GM12878 (cell line): ENCODE measurements around the gene AGBL4. TPM values are rescaled to one million over a fixed set of nuclear protein-coding genes. Genes with fewer than 3 reads are reported as not detected.

Experiments
- ATAC-seq: fragments of 200-7000 bp; cut with Tn5 transposase; 3 replicates; pipeline ENCODE4 v1.9.1; 2020; ENCODE audit warnings: mild to moderate bottlenecking, moderate library complexity
- BruUV-seq: library from RNA; stranded (reverse); fragments of 400-500 nt; replicated peaks from 2 replicates; lab custom pipeline; 2021; lab: Mats Ljungman, UMichigan
- CTCF ChIA-PET: fragments of 300-600 bp; sonication (Branson Sonifier 250); formaldehyde crosslinking; extraction: SDS; loops from one replicate; lab custom pipeline; 2021; ENCODE audit warnings: inconsistent platforms; lab: Yijun Ruan, JAX
- POLR2A ChIA-PET: fragments of 350-600 bp; formaldehyde crosslinking; extraction: SDS; loops from one replicate; lab custom pipeline; 2021; ENCODE audit warnings: inconsistent platforms; lab: Charles Lee
- RAD21 ChIA-PET: fragments of 300-600 bp; sonication (Branson Sonifier 250); formaldehyde crosslinking; loops from one replicate; lab custom pipeline; 2023; ENCODE audit warnings: antibody characterized with exemption; ENCODE audit not compliant: unreplicated experiment; lab: Charles Lee
- SMC1A ChIA-PET: fragments of 300-600 bp; sonication (Branson Sonifier 250); formaldehyde crosslinking; loops from one replicate; lab custom pipeline; 2023; ENCODE audit not compliant: unreplicated experiment, uncharacterized antibody; lab: Charles Lee
- DNase-seq: peaks from one replicate; pipeline ENCODE4 v3.0.0-alpha.2; 2011; ENCODE audit warnings: low read depth, low spot score
- FAIRE-seq: peaks from 3 replicates; lab custom pipeline; 2011; peaks lifted over from hg19 to GRCh38; lab: Jason Lieb, UNC
- H2AFZ ChIP-seq: 2 replicates; pipeline ENCODE4 v1.6.0; 2011; ENCODE audit warnings: low read depth, low read length, control low read depth; ENCODE audit not compliant: control insufficient read depth
- H3K27ac ChIP-seq: 2 replicates; pipeline ENCODE4 v1.5.1; 2011; ENCODE audit warnings: control low read depth; ENCODE audit not compliant: control insufficient read depth, insufficient read depth
- H3K27me3 ChIP-seq, 2 experiments: replicated peaks in 1 of 2; 2 replicates each; pipeline versions ENCODE4 v1.6.0 to v1.6.1; 2011; ENCODE audit warnings: low read length in 1 of 2; ENCODE audit not compliant: control insufficient read depth in 2 of 2, insufficient read depth in 2 of 2
- H3K36me3 ChIP-seq, 2 experiments: 2 replicates each; pipeline ENCODE4 v1.5.1; 2011; ENCODE audit warnings: low read length in 1 of 2; ENCODE audit not compliant: control insufficient read depth in 2 of 2, insufficient read depth in 2 of 2
- H3K4me1 ChIP-seq: 2 replicates; pipeline ENCODE4 v1.6.1; 2011; ENCODE audit warnings: mild to moderate bottlenecking, low read length, moderate library complexity, mixed read lengths; ENCODE audit not compliant: control insufficient read depth, insufficient read depth
- H3K4me2 ChIP-seq: 2 replicates; pipeline ENCODE4 v1.6.0; 2011; ENCODE audit warnings: control low read depth; ENCODE audit not compliant: control insufficient read depth, insufficient read depth
- H3K4me3 ChIP-seq: fragments of 200-600 bp; sonication (generic); 2 replicates; pipeline ENCODE4 v1.5.1; 2016
- H3K79me2 ChIP-seq: 2 replicates; pipeline ENCODE4 v1.6.0; 2011; ENCODE audit warnings: low read length; ENCODE audit not compliant: control insufficient read depth, insufficient read depth
- H3K9ac ChIP-seq: 2 replicates; pipeline ENCODE4 v1.8.0; 2011; ENCODE audit warnings: low read length, control low read depth, mixed read lengths; ENCODE audit not compliant: control insufficient read depth, insufficient read depth
- H3K9me3 ChIP-seq: replicated peaks from 3 replicates; pipeline ENCODE4 v1.5.1; 2011; ENCODE audit warnings: mild to moderate bottlenecking, low read length; ENCODE audit not compliant: control insufficient read depth, insufficient read depth
- H4K20me1 ChIP-seq: 2 replicates; pipeline ENCODE4 v1.6.0; 2011; ENCODE audit not compliant: control insufficient read depth, insufficient read depth
- ATF2 ChIP-seq: IDR thresholded peaks from 2 replicates; pipeline ENCODE4 v1.6.1; 2012; ENCODE audit warnings: low read length, inconsistent platforms
- ATF7 ChIP-seq: fragments of 450-650 bp; IDR thresholded peaks from 2 replicates; pipeline ENCODE4 v1.6.1; 2016; ENCODE audit warnings: low read depth, mild to moderate bottlenecking
- BCL11A ChIP-seq: IDR thresholded peaks from 2 replicates; pipeline ENCODE4 v1.6.1; 2011; ENCODE audit warnings: low read depth, low read length
- CHD2 ChIP-seq: IDR thresholded peaks from 2 replicates; pipeline ENCODE4 v1.6.1; 2011; ENCODE audit warnings: low read depth, low read length, improper control_type of control experiment, borderline replicate concordance
- CHD4 ChIP-seq: fragments of 200-600 bp; sonication (generic); IDR thresholded peaks from 2 replicates; pipeline ENCODE4 v1.6.1; 2016; ENCODE audit warnings: mild to moderate bottlenecking
- EZH2 ChIP-seq: IDR thresholded peaks from 2 replicates; pipeline ENCODE4 v1.6.1; 2012; ENCODE audit warnings: low read depth, mild to moderate bottlenecking, control low read depth, inconsistent platforms, low read length, borderline replicate concordance; ENCODE audit not compliant: control insufficient read depth
- HCFC1 ChIP-seq: fragments of 150-350 bp; IDR thresholded peaks from 2 replicates; pipeline ENCODE4 v1.6.1; 2014; ENCODE audit warnings: low read length
- IKZF2 ChIP-seq, 2 experiments: fragments of 450-650 bp; IDR thresholded peaks; 2 replicates each; pipeline ENCODE4 v1.6.1; 2017; ENCODE audit warnings: mild to moderate bottlenecking in 2 of 2, moderate library complexity in 2 of 2
- MEF2B ChIP-seq: fragments of 450-650 bp; IDR thresholded peaks from 2 replicates; pipeline ENCODE4 v1.6.1; 2018; ENCODE audit warnings: mild to moderate bottlenecking, moderate library complexity; ENCODE audit not compliant: partially characterized antibody, poor library complexity, severe bottlenecking
- NR2C1 ChIP-seq: fragments of 450-650 bp; IDR thresholded peaks from 2 replicates; pipeline ENCODE4 v1.6.1; 2017; ENCODE audit warnings: antibody characterized with exemption, mild to moderate bottlenecking, moderate library complexity
- POLR2AphosphoS2 ChIP-seq: IDR thresholded peaks from 2 replicates; pipeline ENCODE4 v1.6.1; 2011; ENCODE audit warnings: low read depth, mild to moderate bottlenecking, low read length, improper control_type of control experiment, moderate library complexity
- POLR2AphosphoS5 ChIP-seq: IDR thresholded peaks from 2 replicates; pipeline ENCODE4 v1.6.1; 2011; ENCODE audit warnings: mild to moderate bottlenecking, low read length, inconsistent platforms
- RAD51 ChIP-seq: fragments of 450-650 bp; IDR thresholded peaks from 2 replicates; pipeline ENCODE4 v1.6.1; 2016; ENCODE audit warnings: moderate library complexity, mild to moderate bottlenecking, inconsistent platforms
- RELA ChIP-seq: fragments of 450-650 bp; IDR thresholded peaks from 2 replicates; pipeline ENCODE4 v1.8.0; 2014; ENCODE audit warnings: borderline replicate concordance; ENCODE audit not compliant: partially characterized antibody
- RUNX3 ChIP-seq: IDR thresholded peaks from 2 replicates; pipeline ENCODE4 v1.6.1; 2012; ENCODE audit warnings: low read length, inconsistent platforms
- SIN3A ChIP-seq: IDR thresholded peaks from 2 replicates; pipeline ENCODE4 v1.6.1; 2012; ENCODE audit warnings: low read depth, low read length, improper control_type of control experiment
- SIX5 ChIP-seq: IDR thresholded peaks from 2 replicates; pipeline ENCODE4 v1.6.1; 2011; ENCODE audit warnings: mild to moderate bottlenecking, low read depth, low read length, moderate library complexity; ENCODE audit not compliant: severe bottlenecking
- SMC3 ChIP-seq: IDR thresholded peaks from 2 replicates; pipeline ENCODE4 v1.6.1; 2011; ENCODE audit warnings: low read length, improper control_type of control experiment, borderline replicate concordance
- ZSCAN29 ChIP-seq: fragments of 450-650 bp; IDR thresholded peaks from 2 replicates; pipeline ENCODE4 v1.6.1; 2017; ENCODE audit warnings: mild to moderate bottlenecking, moderate library complexity
- WGBS: methylation state at CpG from one replicate; pipeline ENCODE4 v1.1.6; 2016; ENCODE audit warnings: low lambda C conversion rate; ENCODE audit not compliant: insufficient replicate concordance, insufficient coverage; ENCODE audit errors: missing lambda C conversion rate; 5-methylcytosine and 5-hydroxymethylcytosine counted together
- in situ Hi-C: fragments of 300-500 bp; cut with MboI; formaldehyde crosslinking; loops from 9 replicates; pipeline ENCODE4 v1.14.3; 2018; ENCODE audit warnings: mixed read lengths
- intact Hi-C: fragments of 100-400 bp; cut with micrococcal nuclease; formaldehyde crosslinking; loops from one replicate; pipeline ENCODE4 v1.14.2; 2022; ENCODE audit not compliant: unreplicated experiment
- polyA plus RNA-seq, 11 experiments: library from polyadenylated mRNA; depleted of rRNA in 4 of 11; unstranded in 6 of 11; stranded (reverse) in 5 of 11; fragments of >200 nt; fragmentation: Nextera tagmentation in 4 of 11; fragmentation: Illumina TruSeq in 1 of 11; extraction: Ambion mirVana in 4 of 11; extraction: Trizol in 1 of 11; gene quantifications; 1 replicate in 1 of 11; 2 replicates in 10 of 11; pipeline versions ENCODE4 v1.2.1 to v1.2.3, GENCODE V29; 2011 to 2016; ENCODE audit warnings: inconsistent platforms in 2 of 11, missing spikeins in 2 of 11, low read depth in 1 of 11
- total RNA-seq, 4 experiments: library from RNA; depleted of rRNA in 3 of 4; stranded (reverse); fragments of >200 nt in 3 of 4; fragmentation: Illumina TruSeq in 1 of 4; extraction: Trizol in 1 of 4; gene quantifications; 2 replicates each; pipeline versions ENCODE4 v1.2.1 to v1.2.3, GENCODE V29; 2013 to 2021

The AGBL4 gene
- total and polyA plus RNA-seq, 10 of the 15 experiments (the other 5 are each of a cell fraction or from before 2014, with no cell fraction given) = 0.31 TPM; not detected in 9

- ChIA-PET SMC1A (interaction anchor here (1.0 kb wide), 1 partner anchor 10 kb away, joined by 3 read pairs; no protein-coding TSS in a partner anchor), POLR2A (interaction anchor here (0.6 kb wide), 1 partner anchor 51 kb away, joined by 3 read pairs; no protein-coding TSS in a partner anchor), CTCF (no interaction called here), RAD21 (no interaction called here)
- H3K4me1 ChIP-seq = no peaks in the 10 kb centered on the region
- in situ Hi-C loops = no loop called here
- no peaks in the 10 kb centered on the region for H3K36me3 ChIP-seq
- H3K9me3 ChIP-seq = no peaks in the 10 kb centered on the region
- TF ChIP-seq RUNX3 (no peak), MEF2B (peak; percentile 39)
- 8% methylated on average over 3 of the region's 3 CpGs for WGBS
- H3K79me2 ChIP-seq = no peaks in the 10 kb centered on the region
- H4K20me1 ChIP-seq = no peaks in the 10 kb centered on the region
- no peak overlapping the region for H3K27ac ChIP-seq
- no TSS peak for BruUV-seq
- no peak overlapping the region for H3K4me2 ChIP-seq
- ATAC-seq = no peak; the same call in 2 of the 3 replicates
- no peak overlapping the region for H3K4me3 ChIP-seq
- no peak for DNase-seq
- FAIRE-seq = no peak
- H2AFZ ChIP-seq = no peak overlapping the region
- H3K27me3 ChIP-seq = peaks cover 0 to 3% of the 10 kb centered on the region in 2 experiments; a peak in 1 of 4 replicates
- H3K9ac ChIP-seq = no peak overlapping the region
- intact Hi-C loops = no loop called here
These were observed 1406.5 kb downstream of the AGBL4 start for GRCh38 chr1:48617252-48617651.

- no TSS peak for BruUV-seq
- POLR2A ChIA-PET = interaction anchor here (0.6 kb wide), 1 partner anchor 52 kb away, joined by 3 read pairs; no protein-coding TSS in a partner anchor
- WGBS = 17% methylated on average over 2 of the region's 2 CpGs
- TF ChIP-seq HCFC1 (no peak), ATF7 (no peak), POLR2AphosphoS2 (no peak), SMC3 (no peak), ZSCAN29 (no peak), IKZF2 (IDR thresholded peaks at IDR 0.05) (no peak), ATF2 (no peak), RAD51 (no peak), POLR2AphosphoS5 (no peak), SIN3A (no peak), RELA (no peak), NR2C1 (no peak), EZH2 (no peak), BCL11A (no peak), CHD4 (no peak), SIX5 (no peak), CHD2 (no peak)
These were observed 1407.0 kb downstream of the AGBL4 start for GRCh38 chr1:48616710-48617109.

More at GRCh38 chr1:48616710-48617109, 1407.0 kb downstream of the AGBL4 start:
- RAD21 ChIA-PET = no interaction called here
- no peaks in the 10 kb centered on the region for H3K36me3 ChIP-seq
- no peaks in the 10 kb centered on the region for H3K4me1 ChIP-seq
- H3K27ac ChIP-seq = no peak overlapping the region
- H3K79me2 ChIP-seq = no peaks in the 10 kb centered on the region
- in situ Hi-C loops = no loop called here
- H4K20me1 ChIP-seq = no peaks in the 10 kb centered on the region
- ATAC-seq (no peak), FAIRE-seq (no peak), DNase-seq (no peak)
- H3K4me3 ChIP-seq = no peak overlapping the region
- CTCF ChIA-PET = no interaction called here
- no peak overlapping the region for H3K4me2 ChIP-seq
- H3K27me3 ChIP-seq = peaks cover 0 to 3% of the 10 kb centered on the region in 2 experiments; a peak in 1 of 4 replicates
- no peak overlapping the region for H2AFZ ChIP-seq
- no peak overlapping the region for H3K9ac ChIP-seq
- intact Hi-C loops = no loop called here
- no peaks in the 10 kb centered on the region for H3K9me3 ChIP-seq
- SMC1A ChIA-PET = interaction anchor here (1.0 kb wide), 1 partner anchor 9 kb away, joined by 3 read pairs; no protein-coding TSS in a partner anchor
